K562 (cell line): ENCODE data around the gene UGT8. TPM values are rescaled to one million over a fixed set of nuclear protein-coding genes. Genes with fewer than 3 reads are reported as not detected.

Experiments used
- NCOA2 ChIP-seq, 2 experiments: fragments of 450-650 bp; IDR thresholded peaks; 2 replicates each; pipeline ENCODE4 v1.6.1; 2018; ENCODE audit warnings: mild to moderate bottlenecking in 2 of 2, moderate library complexity in 1 of 2; ENCODE audit not compliant: partially characterized antibody in 2 of 2
- NCOA4 ChIP-seq: fragments of 450-650 bp; IDR thresholded peaks from 2 replicates; pipeline ENCODE4 v1.6.1; 2018; ENCODE audit warnings: mild to moderate bottlenecking; ENCODE audit not compliant: partially characterized antibody
- POLR2A ChIP-seq: fragments of 450-650 bp; conservative IDR thresholded peaks from 2 replicates; pipeline ENCODE4 v1.6.1; 2016
- REST ChIP-seq, 2 experiments: fragments of 450-650 bp; formaldehyde crosslinking in 1 of 2; IDR thresholded peaks; 2 replicates each; pipeline versions ENCODE4 v1.4.0 to v1.6.1; 2014 to 2020; ENCODE audit warnings: mild to moderate bottlenecking in 2 of 2, borderline replicate concordance in 1 of 2, low read depth in 1 of 2
- ZNF431 ChIP-seq: sonication (generic); formaldehyde crosslinking; IDR thresholded peaks from 2 replicates; pipeline ENCODE4 v1.8.0; 2022; ENCODE audit warnings: mild to moderate bottlenecking, missing genetic modification reagents
- polyA plus RNA-seq, 8 experiments: library from polyadenylated mRNA; depleted of rRNA in 4 of 8; stranded (reverse) in 5 of 8; unstranded in 3 of 8; fragments of >200 nt; fragmentation: Nextera tagmentation in 2 of 8; fragmentation: Illumina TruSeq in 1 of 8; extraction: Ambion mirVana in 2 of 8; extraction: Trizol in 1 of 8; gene quantifications; 2 replicates each; pipeline versions ENCODE4 v1.2.1 to v1.2.3, GENCODE V29; 2011 to 2014; ENCODE audit warnings: inconsistent platforms in 1 of 8, missing spikeins in 1 of 8
- total RNA-seq, 7 experiments: library from RNA; depleted of rRNA in 6 of 7; stranded (reverse); fragments of >200 nt in 6 of 7; fragmentation: Illumina TruSeq in 2 of 7; extraction: Trizol in 2 of 7; gene quantifications; 2 replicates each; pipeline versions ENCODE4 v1.2.1 to v1.2.3, GENCODE V29; 2011 to 2021; ENCODE audit warnings: low replicate concordance in 1 of 7

Gene UGT8
- total and polyA plus RNA-seq, 9 of the 15 experiments (the other 6 are each of a cell fraction or from before 2014, with no cell fraction given): 3.0 to 10.7 (median 6.0) TPM

- no peak for TF ChIP-seq REST (IDR thresholded peaks at IDR 0.05; ENCODE audit: borderline replicate concordance)
- TF ChIP-seq REST (CRISPR knock-in tag; IDR thresholded peaks at IDR 0.05; ENCODE audit: low read depth): no peak
- 0 out of 2 replicates have a peak, but pooled peaks have one; percentile 28 for TF ChIP-seq POLR2A
- no peak for TF ChIP-seq NCOA2 (IDR thresholded peaks at IDR 0.05; ENCODE audit: partially characterized antibody in 2 of 2)
- no peak for TF ChIP-seq ZNF431 (CRISPR knock-in tag)
- no peak for TF ChIP-seq NCOA4
These were observed 760 bp downstream of the UGT8 start (continued) for GRCh38 chr4:114599231-114599902.
